Activated CD8-positive, alpha-beta T cell treated with anti-CD3 and anti-CD28 coated beads, Interleukin-2, amount 10 ng/mL, durations not matched to agents 7 days and 5 days (primary cell): Measurements from ENCODE around the gene NFAT5. TPM values are rescaled to one million over a fixed set of nuclear protein-coding genes. Genes with fewer than 3 reads are reported as not detected.

Experiments
- ATAC-seq: fragments of 150-1000 bp; cut with Tn5 transposase; one replicate; pipeline ENCODE4 v1.10.0; 2021; ENCODE audit warnings: moderate library complexity
- CTCF ChIA-PET: fragments of 350-600 bp; sonication (Branson Sonifier 250); formaldehyde crosslinking; loops from one replicate; lab custom pipeline; 2021; ENCODE audit warnings: antibody characterized with exemption; lab: Charles Lee
- POLR2A ChIA-PET: fragments of 350-600 bp; sonication (Branson Sonifier 250); formaldehyde crosslinking; loops from one replicate; lab custom pipeline; 2021; ENCODE audit warnings: antibody characterized with exemption; lab: Charles Lee
- DNase-seq: peaks from one replicate; pipeline ENCODE4 v3.0.0-alpha.2; 2020
- H3K27ac Mint-ChIP-seq: one replicate; pipeline ENCODE4 v1.8.0; 2021; ENCODE audit warnings: mild to moderate bottlenecking, mixed read lengths
- H3K27me3 Mint-ChIP-seq: one replicate; pipeline ENCODE4 v1.8.0; 2021; ENCODE audit warnings: low read depth, mixed read lengths
- H3K36me3 Mint-ChIP-seq: one replicate; pipeline ENCODE4 v1.8.0; 2021; ENCODE audit warnings: low read depth, mixed read lengths
- H3K4me1 Mint-ChIP-seq: one replicate; pipeline ENCODE4 v1.8.0; 2021; ENCODE audit warnings: low read depth, mixed read lengths
- H3K4me3 Mint-ChIP-seq: one replicate; pipeline ENCODE4 v1.8.0; 2021; ENCODE audit warnings: mild to moderate bottlenecking, mixed read lengths
- H3K9me3 Mint-ChIP-seq: one replicate; pipeline ENCODE4 v1.8.0; 2022; ENCODE audit warnings: mixed read lengths; ENCODE audit not compliant: insufficient read depth
- total RNA-seq, 2 experiments: library from RNA; stranded (reverse); gene quantifications; one replicate each; pipeline ENCODE4 v1.2.3, GENCODE V29; 2021

Gene NFAT5
- total RNA-seq, 2 experiments from 2014 or later = 16.8 to 17.5 TPM

DNA sequence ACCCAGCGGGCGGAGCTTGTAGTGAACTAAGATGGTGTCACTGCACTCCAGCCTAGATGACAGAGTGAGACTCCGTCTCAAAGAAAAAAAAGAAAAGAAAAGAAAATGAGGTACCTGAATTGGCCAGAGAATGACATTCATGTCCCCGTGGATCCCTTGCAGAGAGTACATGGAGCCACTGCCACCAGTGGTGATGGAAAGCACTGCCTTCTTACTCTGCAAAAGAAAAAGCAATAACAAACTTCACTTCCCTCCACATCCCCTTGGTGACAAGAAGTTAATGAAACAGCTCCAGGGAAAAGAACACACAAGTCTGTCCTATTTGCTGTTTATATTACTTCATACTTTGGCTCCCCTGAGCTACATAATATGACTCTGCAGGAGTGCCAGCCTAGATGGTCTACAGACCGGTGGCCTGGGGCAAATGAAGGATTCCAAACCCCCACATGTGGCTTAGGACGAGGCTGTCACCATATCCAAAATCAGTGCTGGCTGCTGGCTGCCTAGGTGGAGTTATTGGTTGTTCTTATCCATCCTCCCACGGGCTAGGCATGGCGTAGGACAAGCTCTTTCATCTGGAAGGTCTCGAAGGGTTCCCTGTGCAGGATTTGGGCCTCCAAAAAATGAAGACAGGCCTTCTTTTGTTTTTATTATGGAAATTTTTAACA, 147.3 kb downstream of the NFAT5 start:
- H3K4me3 Mint-ChIP-seq = no peak overlapping the region

GRCh38 chr16:69717066-69717465, 151.3 kb downstream of the NFAT5 start:
- H3K9me3 Mint-ChIP-seq = no peaks in the 10 kb centered on the region
- ChIA-PET CTCF (interaction anchor here (0.7 to 1.7 kb wide), 3 partner anchors 34 to 321 kb away, joined by 3 to 7 read pairs (median 4); partner anchors contain the start of gene NOB1), POLR2A (interaction anchor here (1.2 kb wide), 1 partner anchor 37 kb away, joined by 4 read pairs; the partner anchor contains the start of gene NOB1)
- H3K4me3 Mint-ChIP-seq = no peak overlapping the region
- no peaks in the 10 kb centered on the region for H3K4me1 Mint-ChIP-seq
- ATAC-seq (no peak), DNase-seq (no peak)
- no peaks in the 10 kb centered on the region for H3K27me3 Mint-ChIP-seq
- H3K36me3 Mint-ChIP-seq = peaks cover 8% of the 10 kb centered on the region
- no peak overlapping the region for H3K27ac Mint-ChIP-seq

More for the DNA sequence above, 147.3 kb downstream of the NFAT5 start:
- no peaks in the 10 kb centered on the region for H3K4me1 Mint-ChIP-seq
- H3K27ac Mint-ChIP-seq = no peak overlapping the region
- ATAC-seq (no peak), DNase-seq (no peak)
- CTCF ChIA-PET = interaction anchor here (7.5 kb wide), 1 partner anchor 41 kb away, joined by 77 read pairs; the partner anchor contains the start of gene NOB1
- no peaks in the 10 kb centered on the region for H3K9me3 Mint-ChIP-seq
- POLR2A ChIA-PET = interaction anchor here (0.6 to 0.9 kb wide), 2 partner anchors 15 to 27 kb away, joined by 3 read pairs; no protein-coding TSS in a partner anchor
- H3K27me3 Mint-ChIP-seq = no peaks in the 10 kb centered on the region
- H3K36me3 Mint-ChIP-seq = peaks cover 8% of the 10 kb centered on the region

DNA sequence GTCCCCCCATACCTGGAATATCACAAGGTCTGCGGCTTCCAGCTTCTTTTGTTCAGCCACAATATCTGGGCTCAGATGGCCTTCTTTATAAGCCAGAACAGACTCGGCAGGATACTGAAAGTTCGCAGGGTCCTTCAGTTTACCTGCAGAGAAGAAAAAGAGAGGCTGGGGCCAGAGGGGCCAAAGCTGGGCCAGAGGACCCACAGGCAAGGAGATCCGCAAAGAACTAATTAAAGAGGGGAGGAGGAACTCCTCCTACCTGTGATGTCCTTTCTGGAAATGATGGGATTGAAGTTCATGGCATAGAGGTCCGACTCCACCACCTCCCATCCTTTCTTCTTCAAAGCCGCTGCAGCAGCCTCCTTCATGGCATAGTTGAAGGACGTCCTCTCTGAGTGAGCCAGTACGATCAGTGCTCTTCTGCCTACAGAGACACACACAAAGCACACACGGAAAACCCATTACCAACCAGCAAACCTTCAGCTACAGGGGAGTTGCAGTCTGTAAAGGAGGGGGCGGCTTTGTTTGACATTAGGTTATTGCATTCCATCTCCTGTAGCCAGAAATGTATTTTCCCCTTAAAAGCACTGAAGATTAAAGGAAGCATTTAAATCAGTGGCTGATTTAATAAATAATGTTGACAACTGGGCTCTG, 152.5 kb downstream of the NFAT5 start:
- ATAC-seq (no peak), DNase-seq (no peak)
- CTCF ChIA-PET = interaction anchor here (1.5 to 1.7 kb wide), 2 partner anchors 36 to 322 kb away, joined by 4 to 7 read pairs; partner anchors contain the start of gene NOB1
- H3K9me3 Mint-ChIP-seq = no peaks in the 10 kb centered on the region
- no peak overlapping the region for H3K27ac Mint-ChIP-seq
- H3K4me1 Mint-ChIP-seq = peaks cover 9% of the 10 kb centered on the region
- no peaks in the 10 kb centered on the region for H3K27me3 Mint-ChIP-seq
- peaks cover 8% of the 10 kb centered on the region for H3K36me3 Mint-ChIP-seq
- H3K4me3 Mint-ChIP-seq = no peak overlapping the region
- POLR2A ChIA-PET = interaction anchor here (0.8 to 1.2 kb wide), 2 partner anchors 19 to 36 kb away, joined by 3 to 4 read pairs; partner anchors contain the start of gene NOB1

DNA sequence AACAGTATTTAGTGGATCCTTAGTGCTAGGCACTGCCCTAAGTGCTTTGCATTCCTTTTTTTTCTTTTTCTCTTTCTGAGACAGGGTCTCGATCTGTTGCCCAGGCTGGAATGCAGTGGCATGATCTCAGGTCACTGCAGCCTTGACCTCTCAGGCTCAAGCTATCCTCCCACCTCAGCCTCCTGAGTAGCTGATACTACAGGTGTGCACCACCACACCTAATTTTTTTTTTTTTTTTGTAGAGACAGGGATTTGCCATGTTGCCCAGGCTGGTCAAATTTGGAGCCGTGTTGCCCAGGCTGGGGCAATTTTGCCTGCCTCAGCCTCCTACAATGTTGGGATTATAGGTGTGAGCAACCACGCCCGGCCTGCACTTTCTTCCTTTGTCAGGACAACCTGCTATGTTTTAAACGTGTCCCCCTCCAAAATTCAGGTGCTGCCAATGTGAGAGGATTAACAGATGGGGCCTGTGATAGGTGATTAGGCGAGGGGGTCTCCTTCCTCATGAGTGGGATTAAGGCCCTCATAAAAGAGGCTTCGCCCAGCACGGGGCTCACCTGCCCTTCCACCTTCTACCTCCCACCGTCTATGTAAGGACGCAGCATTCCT, 155.2 kb downstream of the NFAT5 start:
- H3K9me3 Mint-ChIP-seq = no peaks in the 10 kb centered on the region
- peaks cover 29% of the 10 kb centered on the region for H3K4me1 Mint-ChIP-seq
- ChIA-PET POLR2A (no interaction called here), CTCF (interaction anchor here (1.7 kb wide), 1 partner anchor 12 kb away, joined by 3 read pairs; no protein-coding TSS in a partner anchor)
- H3K27ac Mint-ChIP-seq = no peak overlapping the region
- no peaks in the 10 kb centered on the region for H3K27me3 Mint-ChIP-seq
- DNase-seq = no peak
- peaks cover 5% of the 10 kb centered on the region for H3K36me3 Mint-ChIP-seq
- no peak for ATAC-seq
- H3K4me3 Mint-ChIP-seq = no peak overlapping the region

- CTCF ChIA-PET = no interaction called here
- no peak overlapping the region for H3K4me3 Mint-ChIP-seq
- no peaks in the 10 kb centered on the region for H3K9me3 Mint-ChIP-seq
- no peak for ATAC-seq
- no peaks in the 10 kb centered on the region for H3K27me3 Mint-ChIP-seq
- POLR2A ChIA-PET = no interaction called here
- H3K27ac Mint-ChIP-seq = no peak overlapping the region
- H3K36me3 Mint-ChIP-seq = peaks cover 5% of the 10 kb centered on the region
- H3K4me1 Mint-ChIP-seq = peaks cover 35% of the 10 kb centered on the region
- no peak for DNase-seq
Measured at GRCh38 chr16:69721441-69721957, 155.7 kb downstream of the NFAT5 start.

GRCh38 chr16:69724414-69724873, 158.7 kb downstream of the NFAT5 start:
- ATAC-seq (no peak), DNase-seq (no peak)
- POLR2A ChIA-PET = interaction anchor here (1.4 kb wide), 1 partner anchor 30 kb away, joined by 6 read pairs; the partner anchor contains the start of gene NOB1
- Mint-ChIP-seq H3K27ac (peak overlapping the region; percentile 12), H3K4me3 (no peak overlapping the region), H3K9me3 (no peaks in the 10 kb centered on the region), H3K36me3 (no peaks in the 10 kb centered on the region), H3K27me3 (no peaks in the 10 kb centered on the region), H3K4me1 (peaks cover 51% of the 10 kb centered on the region)
- CTCF ChIA-PET = interaction anchor here (0.8 to 3.6 kb wide), 3 partner anchors 14 to 328 kb away, joined by 3 to 43 read pairs (median 12); partner anchors contain the start of gene NOB1

- Mint-ChIP-seq H3K9me3 (no peaks in the 10 kb centered on the region), H3K27ac (peak overlapping the region; percentile 57), H3K4me3 (peak overlapping the region; percentile 84), H3K4me1 (peaks cover 51% of the 10 kb centered on the region), H3K27me3 (no peaks in the 10 kb centered on the region), H3K36me3 (no peaks in the 10 kb centered on the region)
- ATAC-seq (no peak), DNase-seq (no peak)
- POLR2A ChIA-PET = interaction anchor here (4.9 kb wide), 1 partner anchor 29 kb away, joined by 35 read pairs; the partner anchor contains the start of gene NOB1
- CTCF ChIA-PET = interaction anchor here (0.8 to 3.6 kb wide), 4 partner anchors 15 to 328 kb away, joined by 3 to 43 read pairs (median 10); partner anchors contain the start of gene NOB1
Measured at GRCh38 chr16:69724981-69725479, 159.3 kb downstream of the NFAT5 start.

- POLR2A ChIA-PET = interaction anchor here (0.6 to 4.9 kb wide), 4 partner anchors 9 to 558 kb away, joined by 4 to 35 read pairs (median 10); partner anchors contain the start of genes NOB1 and WWP2
- Mint-ChIP-seq H3K27me3 (no peaks in the 10 kb centered on the region), H3K4me1 (peaks cover 51% of the 10 kb centered on the region), H3K4me3 (peak overlapping the region; percentile 84), H3K9me3 (no peaks in the 10 kb centered on the region), H3K27ac (peak overlapping the region; percentile 94), H3K36me3 (no peaks in the 10 kb centered on the region)
- CTCF ChIA-PET = interaction anchor here (1.2 to 3.6 kb wide), 5 partner anchors 16 to 204 kb away, joined by 3 to 43 read pairs (median 8); partner anchors contain the start of gene NOB1
- no peak for DNase-seq
- ATAC-seq = no peak
Measured at GRCh38 chr16:69725480-69726312, 159.9 kb downstream of the NFAT5 start.

GRCh38 chr16:69726313-69727060, 160.7 kb downstream of the NFAT5 start, which contains the start of gene NQO1:
Gene NQO1, minus strand, starts transcription at chr16:69726560. Its CDS starts 121 bp downstream, at chr16:69726439.
- CTCF ChIA-PET = interaction anchor here (1.2 to 3.6 kb wide), 5 partner anchors 18 to 204 kb away, joined by 3 to 43 read pairs (median 8); partner anchors contain the start of gene NOB1
- H3K4me3 Mint-ChIP-seq = peak within 1 kb of the TSS; percentile 84
- H3K4me1 Mint-ChIP-seq = peaks cover 51% of the 10 kb centered on the region
- no peaks in the 10 kb centered on the region for H3K27me3 Mint-ChIP-seq
- H3K9me3 Mint-ChIP-seq = no peaks in the 10 kb centered on the region
- ATAC-seq (peak; percentile 99), DNase-seq (peak; percentile 95)
- H3K36me3 Mint-ChIP-seq = no peaks in the 10 kb centered on the region
- POLR2A ChIA-PET = interaction anchor here (0.6 to 4.9 kb wide), 5 partner anchors 8 to 557 kb away, joined by 3 to 35 read pairs (median 4); partner anchors contain the start of genes NOB1 and WWP2
- peak within 1 kb of the TSS; percentile 94 for H3K27ac Mint-ChIP-seq
